Measurements from ENCODE around the gene GNB4.

DNA sequence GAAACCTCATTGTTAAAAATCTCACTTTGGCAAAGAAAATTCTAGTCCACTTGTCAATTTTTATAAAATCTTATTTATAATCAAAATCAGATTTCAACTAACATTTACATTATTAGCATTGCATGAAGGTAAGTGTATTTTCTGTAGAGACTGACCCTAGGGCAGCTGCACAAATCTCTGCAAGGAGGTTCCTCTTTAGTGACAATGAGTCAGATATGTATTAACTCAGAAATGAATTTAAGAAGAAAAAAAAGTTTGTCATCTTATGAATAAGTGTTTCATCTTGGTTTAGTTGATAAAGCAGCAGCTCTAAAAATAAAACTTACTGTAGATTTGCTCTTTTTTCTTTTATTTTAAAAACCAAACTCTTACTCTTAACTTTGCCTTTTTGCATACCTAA, 9.0 kb upstream of the GNB4 start:
- no peak for TF ChIP-seq POLR2A (IDR thresholded peaks at IDR 0.05)
- TF ChIP-seq, protein P1, sequence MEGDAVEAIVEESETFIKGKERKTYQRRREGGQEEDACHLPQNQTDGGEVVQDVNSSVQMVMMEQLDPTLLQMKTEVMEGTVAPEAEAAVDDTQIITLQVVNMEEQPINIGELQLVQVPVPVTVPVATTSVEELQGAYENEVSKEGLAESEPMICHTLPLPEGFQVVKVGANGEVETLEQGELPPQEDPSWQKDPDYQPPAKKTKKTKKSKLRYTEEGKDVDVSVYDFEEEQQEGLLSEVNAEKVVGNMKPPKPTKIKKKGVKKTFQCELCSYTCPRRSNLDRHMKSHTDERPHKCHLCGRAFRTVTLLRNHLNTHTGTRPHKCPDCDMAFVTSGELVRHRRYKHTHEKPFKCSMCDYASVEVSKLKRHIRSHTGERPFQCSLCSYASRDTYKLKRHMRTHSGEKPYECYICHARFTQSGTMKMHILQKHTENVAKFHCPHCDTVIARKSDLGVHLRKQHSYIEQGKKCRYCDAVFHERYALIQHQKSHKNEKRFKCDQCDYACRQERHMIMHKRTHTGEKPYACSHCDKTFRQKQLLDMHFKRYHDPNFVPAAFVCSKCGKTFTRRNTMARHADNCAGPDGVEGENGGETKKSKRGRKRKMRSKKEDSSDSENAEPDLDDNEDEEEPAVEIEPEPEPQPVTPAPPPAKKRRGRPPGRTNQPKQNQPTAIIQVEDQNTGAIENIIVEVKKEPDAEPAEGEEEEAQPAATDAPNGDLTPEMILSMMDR (IDR thresholded peaks at IDR 0.05 in 8 of 11, conservative IDR thresholded peaks at IDR 0.05 in 3 of 11), result no peak
